Fibroblast of peridontal ligament (primary cell): ENCODE measurements around the gene TALDO1.

Experiments used
- DNase-seq: peaks from one replicate; pipeline ENCODE4 v3.0.0-alpha.2; 2010; ENCODE audit errors: extremely low read depth

The TALDO1 gene

DNA sequence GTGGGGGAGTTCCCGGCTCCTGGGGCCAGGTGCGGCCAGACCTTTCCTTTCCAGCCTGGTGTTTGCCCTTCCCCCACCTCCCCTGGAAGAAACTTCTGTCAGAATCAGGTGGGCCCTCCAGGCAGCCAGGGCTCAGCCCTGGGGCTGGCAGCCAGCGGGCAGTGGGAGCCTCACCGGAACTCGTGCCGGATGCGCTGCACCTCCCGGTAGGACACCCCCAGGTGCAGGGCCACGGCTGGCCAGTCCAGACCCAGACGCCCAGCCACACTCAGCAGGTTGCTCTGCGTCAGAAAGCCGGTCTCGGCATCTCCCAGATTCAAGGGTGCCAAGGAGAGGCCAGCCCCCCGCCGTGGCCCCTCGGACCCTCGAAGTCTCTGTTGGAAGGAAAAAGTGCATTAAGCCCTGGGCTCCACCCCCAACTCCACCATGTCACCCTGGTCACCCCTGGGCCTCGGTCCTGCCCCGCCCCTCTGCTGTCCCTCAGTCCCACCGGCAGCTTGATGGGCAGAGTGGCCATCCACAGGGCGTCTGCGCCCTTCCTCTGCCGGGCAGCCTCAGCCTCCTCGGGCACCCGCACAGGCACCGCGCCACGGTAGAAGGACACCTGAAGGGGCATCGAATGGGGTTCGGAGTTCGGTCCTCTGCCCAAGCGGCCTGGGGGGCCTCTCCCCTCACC, 52.5 kb downstream of the TALDO1 start:
- no peak for DNase-seq

DNA sequence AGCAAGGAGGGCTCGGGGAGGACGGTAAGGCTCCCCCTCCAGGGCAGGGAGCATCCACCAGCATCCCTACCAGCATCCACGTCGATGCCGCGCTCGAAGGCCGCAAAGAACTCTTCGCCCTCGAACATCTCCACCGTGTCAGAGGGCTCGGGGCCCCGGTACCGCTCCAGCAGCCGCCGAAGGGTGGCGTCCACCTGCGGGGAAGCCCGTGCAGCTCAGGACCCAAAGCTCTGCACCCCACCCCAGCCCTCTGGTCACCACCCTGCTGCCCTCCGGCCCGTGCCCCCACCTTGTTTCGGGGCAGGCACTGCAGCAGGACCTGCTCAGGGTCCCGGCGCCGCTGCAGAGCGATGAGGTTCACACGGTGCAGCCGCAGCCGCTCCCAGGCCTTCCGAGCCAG, 53.2 kb downstream of the TALDO1 start:
- no peak for DNase-seq

DNA sequence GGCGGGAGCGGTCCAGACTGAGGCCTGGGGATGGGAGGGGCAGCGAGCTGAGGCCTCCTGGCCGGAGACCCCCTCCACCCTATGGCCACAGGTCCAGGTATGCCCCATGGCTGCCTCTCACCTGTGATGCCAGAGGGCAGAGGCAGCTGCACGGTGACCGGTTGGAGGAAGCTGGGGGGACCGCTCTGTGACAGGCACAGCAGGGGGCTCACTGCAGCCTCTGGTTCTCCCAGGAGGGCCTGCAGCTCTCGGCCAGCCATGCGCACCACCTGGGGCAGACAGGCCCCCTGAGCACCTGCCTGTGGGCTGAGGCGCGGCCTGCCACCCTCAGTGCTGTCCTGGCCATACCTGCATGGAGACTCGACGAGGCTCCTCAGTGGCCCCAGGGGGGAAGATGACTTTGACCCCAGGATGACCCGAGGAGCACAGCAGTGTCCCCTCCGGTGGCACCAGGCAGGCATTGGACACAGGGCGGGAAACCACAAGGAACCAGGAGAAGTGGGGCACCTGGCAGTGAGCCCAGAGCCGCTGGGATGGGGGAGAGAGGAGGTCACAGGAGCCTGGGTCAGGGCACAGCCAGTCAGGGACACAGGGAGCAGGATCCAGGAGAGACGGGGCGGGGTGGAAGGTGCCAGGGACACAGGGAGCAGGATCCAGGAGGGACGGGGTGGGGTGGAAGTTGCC, 54.0 kb downstream of the TALDO1 start:
- DNase-seq, result no peak

DNA sequence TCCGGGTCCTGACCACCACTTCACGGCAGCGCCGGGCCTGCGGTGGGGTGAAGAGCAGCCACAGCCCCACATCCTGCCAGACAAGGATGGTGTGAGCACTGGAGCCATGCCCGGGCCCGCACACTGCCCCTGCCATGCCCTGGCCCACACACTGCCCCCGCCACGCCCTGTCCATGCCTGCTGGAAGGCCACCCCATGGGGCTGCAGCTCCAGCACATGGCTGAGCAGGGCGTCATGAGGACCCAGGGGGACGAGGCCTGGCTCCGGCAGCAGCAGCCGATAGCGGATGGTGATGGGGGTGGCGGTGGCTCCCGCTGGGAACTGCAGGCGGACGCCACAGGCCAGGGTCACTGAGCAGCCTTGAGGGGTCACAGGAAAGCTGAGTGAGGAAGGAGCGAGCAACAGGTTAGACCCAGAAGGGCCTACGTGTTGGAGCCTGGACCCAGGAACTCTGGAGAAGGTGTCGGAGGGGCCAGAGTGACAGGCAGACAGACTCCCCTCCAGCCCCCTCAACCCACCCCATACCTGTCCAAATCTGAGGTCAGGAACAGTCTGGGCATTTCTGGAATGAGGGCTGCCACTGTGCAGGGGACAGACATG, 54.9 kb downstream of the TALDO1 start:
- no peak for DNase-seq

DNA sequence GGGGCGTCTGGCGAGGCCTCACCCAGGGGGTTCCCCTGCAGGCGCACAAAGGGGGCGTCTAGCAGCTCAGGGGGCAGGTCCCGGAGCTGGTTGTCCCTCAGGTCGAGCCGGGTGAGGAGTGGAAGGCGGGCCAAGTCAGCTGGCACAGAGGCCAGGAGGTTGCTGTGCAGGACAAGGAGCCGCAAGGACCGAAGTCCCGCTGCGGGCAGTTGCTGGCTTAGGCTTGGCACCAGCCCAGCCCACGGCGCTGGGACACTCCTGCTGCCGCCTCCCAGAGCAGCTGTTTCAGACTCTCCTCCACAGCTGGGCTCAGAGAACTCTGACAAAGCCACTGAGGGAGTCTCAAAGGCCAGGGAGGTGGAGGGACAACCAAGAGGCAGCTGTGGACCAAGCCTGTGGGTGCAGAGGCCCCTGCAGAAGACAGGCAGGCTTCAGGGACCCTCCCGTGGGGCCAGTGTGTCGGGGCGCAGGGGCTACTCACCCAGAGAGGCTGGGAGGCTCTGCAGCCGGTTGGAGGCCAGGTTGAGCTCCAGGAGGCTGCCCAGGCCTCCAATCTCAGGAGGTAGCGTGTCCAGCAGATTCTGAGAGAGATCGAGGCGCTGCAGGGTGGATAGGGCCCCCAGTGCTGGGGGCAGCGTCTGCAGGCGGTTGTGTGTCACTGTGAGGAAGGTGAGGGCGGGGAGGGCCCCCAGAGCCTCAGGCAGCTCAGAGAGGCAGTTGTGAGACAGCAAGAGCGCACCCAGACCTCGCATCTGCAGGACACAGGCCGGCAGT, 55.6 kb downstream of the TALDO1 start:
- DNase-seq, result no peak

DNA sequence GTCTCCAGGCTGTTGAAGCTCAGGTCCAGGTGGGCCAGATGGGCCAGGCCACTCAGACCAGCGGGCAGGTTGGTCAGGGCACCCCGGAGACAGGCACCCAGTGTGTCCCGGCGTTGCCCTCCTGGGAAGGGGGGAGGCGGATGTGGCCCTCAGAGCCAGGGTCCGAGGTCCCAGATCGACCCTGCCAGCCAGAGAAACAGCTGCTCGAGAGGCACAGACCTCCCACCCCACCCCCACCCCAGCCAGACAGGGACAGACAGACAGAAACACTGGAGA, 56.1 kb downstream of the TALDO1 start:
- no peak for DNase-seq

DNA sequence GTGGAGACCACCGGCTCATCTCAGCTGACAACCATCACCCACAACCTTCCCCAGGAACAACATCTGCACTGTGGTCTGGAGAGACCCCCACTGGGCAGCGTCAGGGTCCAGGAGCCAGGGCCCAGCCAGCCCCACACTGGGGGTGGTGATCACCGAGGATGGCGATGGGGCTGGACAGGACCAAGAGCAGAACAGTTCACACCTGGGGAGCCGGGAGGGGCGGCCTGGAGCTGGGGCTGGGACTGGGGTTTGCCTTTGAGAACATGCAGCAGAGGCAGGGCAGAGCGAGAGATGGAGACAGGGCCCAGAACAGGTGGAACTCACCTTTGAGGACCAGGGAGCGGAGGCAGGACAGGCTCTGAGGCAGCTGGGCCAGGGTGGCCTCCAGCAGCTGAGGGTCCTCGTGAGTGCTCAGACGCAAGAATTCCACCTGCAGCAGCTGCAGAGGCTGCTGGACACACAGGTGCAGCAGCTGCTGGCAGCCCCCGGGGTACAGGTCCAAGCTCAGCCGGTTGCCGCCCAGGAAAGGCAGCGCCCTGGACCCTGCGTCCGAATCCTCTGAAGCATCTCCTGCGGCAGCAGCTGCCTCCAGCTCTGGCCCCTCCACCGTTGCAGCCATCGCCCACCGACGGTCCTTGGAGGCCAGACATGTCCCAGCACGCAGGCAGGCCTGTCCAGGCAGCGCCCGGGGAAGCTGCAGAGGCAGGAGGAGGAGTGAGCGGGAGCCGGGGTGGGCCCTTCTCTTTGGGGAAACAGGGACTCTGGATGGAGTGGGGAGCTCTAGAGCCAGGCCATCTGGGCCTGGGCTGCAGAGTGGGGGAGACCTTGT, 56.7 kb downstream of the TALDO1 start:
- no peak for DNase-seq

DNA sequence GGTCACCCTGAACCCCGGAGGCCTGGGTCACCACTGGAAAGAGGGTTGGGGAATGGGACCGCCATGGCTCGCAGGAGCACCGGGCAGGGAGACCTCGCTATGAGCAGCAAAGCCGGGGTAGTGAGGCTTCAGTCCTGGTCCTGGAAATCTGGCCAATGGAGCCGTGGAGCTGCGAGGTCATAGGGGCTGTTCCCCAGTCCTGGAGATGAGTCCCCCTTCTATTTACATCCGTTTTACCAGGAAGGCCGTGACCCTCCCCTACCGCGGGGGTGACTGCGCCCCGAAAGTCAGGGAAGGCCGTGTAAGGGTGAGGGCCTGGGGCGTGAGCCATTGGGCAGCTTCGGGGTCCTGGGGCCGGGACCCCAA, 57.3 kb downstream of the TALDO1 start:
- DNase-seq, result no peak

DNA sequence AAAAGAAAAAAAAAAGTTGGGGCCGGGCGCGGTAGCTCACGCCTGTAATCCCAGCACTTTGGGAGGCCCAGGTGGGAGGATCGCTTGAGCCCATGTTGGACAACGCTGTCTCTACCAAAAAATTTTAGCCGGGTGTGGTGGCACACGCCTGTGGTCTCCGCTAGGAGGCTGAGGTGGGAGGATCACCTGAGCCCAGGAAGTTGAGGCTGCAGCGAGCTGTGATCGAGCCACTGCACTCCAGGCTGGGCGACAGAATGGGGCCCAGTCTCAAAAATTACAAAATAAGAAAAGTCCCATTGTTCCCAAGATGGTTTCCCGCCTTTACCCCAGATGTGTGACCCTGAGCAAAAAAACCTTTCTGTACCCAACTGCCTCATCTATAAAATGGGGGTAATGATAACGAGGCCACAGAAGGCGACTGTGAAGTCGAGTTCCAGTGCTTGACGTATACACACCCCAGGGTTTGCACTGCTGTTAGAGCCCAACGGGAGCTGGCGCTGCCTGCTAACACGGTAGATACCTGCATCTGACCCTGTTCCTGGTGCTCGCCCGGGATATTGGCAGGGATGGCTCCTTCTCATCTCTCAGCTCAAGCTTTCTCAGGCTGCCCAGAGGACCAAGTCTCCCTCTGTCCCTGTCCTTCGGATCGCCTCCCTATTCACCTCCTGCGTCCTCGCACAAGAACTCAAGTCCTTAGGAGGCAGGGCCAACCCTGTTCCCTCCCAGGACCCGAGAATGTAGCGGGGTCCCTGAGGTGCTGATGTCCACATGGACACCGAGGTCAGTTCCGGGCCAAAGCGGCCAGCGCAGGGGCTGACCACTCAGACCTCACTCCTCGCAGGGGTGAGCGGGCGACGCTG, 61.4 kb downstream of the TALDO1 start:
- no peak for DNase-seq

DNA sequence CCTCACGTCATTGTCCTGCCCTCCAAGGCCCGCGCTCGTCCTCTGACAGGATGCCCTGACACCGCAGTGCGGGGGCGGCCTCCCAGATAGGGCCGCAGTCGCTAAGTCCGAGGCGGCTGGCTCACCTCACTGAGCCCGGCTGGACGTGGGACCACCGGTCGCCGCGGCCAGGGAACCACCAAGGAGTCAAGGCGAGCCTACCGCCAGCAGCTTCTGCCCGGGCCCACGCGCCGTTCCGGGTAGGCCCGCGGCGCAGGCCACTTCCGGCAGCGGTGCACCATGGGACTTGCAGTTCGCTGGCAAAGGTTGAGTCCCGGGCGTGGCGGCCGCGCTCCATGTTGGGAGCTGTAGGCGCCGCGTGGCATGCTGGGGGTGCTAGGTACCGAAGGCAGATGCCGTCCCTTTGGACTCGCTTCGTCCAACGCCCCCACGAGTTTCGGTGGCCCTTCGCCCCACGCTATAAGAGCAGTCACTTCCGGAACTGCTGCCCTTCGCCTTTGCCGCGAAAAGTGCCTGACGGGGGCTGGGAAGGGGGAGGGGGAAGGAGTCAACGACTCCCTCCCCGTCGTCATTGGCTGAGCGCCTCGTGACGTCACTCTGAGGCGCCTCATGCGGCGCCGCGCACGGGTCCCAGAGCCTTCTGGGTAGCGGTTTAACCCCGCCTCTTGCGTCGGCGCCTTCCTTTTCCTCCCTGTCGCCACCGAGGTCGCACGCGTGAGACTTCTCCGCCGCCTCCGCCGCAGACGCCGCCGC, 62.2 kb downstream of the TALDO1 start, which contains the start of gene RPLP2:
TSS of gene RPLP2 (plus strand) at position 681 of the 753 bp plus-strand sequence. CDS start 268 bp downstream, outside the sequence.
- DNase-seq, result peak; percentile 96

DNA sequence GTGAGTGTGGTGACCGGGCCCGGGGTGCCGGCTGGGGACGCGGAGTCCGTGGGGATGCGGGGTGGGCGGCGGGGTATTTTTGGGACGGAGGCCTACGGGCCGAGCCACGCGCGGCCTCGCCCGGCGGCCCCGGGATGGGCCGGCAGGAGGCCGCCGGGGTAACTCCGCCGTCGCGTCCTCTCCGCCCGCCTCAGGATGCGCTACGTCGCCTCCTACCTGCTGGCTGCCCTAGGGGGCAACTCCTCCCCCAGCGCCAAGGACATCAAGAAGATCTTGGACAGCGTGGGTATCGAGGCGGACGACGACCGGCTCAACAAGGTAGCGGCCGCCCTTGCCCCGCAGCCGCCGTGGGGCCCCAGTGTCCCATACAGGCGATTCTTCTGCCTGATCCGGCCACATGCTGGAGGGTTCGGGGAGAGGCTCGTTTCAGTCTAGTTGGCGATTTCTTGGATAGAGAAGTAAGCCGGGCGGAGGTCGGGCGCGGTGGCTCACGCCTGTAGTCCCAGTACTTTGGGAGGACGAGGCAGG, 62.8 kb downstream of the TALDO1 start:
- no peak for DNase-seq

DNA sequence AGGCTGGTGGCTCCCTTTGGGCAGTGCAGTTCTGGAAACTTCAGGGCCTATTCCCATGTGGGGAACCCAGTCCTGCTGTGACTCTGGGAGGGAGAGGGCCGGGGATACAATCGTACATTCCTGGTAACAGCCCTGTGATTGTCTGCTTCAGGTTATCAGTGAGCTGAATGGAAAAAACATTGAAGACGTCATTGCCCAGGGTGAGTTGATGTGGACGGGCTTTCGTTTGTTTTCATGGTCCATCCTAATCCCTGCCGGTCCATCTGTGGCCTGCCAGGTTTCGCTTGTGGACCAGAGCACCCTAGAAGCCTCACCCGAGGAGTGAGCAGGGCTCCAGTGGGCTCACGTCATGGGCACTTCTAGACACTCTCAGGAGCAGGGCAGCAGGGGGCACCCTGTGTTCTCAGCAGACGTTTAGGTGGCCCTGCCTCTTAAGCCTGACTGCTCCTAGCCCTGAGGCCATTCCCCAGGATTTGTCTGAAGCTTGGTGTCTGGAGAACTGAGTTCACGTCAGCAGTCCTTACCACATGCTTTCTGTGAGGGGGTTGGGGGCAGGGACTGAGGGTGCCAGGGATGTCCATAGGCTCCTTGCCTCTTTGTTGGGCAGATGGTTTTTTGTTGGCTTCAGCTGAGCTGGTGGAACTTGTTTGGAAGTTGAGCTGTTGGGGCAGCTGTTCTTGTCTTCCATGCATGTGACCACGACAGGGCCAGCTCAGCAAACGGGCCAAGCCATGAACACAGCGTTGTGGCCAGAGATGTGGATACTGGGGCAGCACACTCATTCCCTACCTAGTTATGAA, 64.4 kb downstream of the TALDO1 start:
- DNase-seq, result no peak

DNA sequence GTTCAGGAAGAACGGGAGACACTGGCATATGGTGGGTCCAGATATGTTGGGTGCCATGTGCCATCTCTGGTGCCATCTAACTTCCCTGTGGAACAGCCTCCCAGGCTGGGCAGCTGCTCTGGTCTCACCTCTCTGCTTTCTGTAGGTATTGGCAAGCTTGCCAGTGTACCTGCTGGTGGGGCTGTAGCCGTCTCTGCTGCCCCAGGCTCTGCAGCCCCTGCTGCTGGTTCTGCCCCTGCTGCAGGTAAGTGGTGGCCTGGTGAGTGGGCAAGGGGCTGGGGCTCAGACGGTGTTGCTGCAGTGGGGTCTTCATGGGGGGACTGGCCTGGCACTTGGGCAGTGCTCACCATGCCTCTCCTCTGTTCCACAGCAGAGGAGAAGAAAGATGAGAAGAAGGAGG, 65.1 kb downstream of the TALDO1 start:
- DNase-seq, result no peak

DNA sequence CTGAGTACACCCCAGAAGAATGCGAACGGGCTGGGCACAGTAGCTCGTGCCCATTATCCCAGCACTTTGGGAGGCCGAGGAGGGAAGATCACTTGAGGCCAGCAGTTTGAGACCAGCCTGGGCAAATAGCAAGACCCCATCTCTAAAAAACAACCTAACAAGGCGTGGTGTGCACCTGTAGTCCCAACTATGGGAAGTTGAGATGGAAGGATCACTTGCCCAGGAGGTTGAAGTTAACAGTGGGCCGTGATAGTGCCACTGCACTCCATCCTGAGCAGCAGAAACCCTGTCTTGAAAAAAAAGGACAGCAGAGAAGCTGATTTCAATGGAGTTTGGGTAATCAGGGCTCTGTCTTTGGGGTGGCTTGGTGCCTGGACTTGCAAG, 65.8 kb downstream of the TALDO1 start:
- no peak for DNase-seq

DNA sequence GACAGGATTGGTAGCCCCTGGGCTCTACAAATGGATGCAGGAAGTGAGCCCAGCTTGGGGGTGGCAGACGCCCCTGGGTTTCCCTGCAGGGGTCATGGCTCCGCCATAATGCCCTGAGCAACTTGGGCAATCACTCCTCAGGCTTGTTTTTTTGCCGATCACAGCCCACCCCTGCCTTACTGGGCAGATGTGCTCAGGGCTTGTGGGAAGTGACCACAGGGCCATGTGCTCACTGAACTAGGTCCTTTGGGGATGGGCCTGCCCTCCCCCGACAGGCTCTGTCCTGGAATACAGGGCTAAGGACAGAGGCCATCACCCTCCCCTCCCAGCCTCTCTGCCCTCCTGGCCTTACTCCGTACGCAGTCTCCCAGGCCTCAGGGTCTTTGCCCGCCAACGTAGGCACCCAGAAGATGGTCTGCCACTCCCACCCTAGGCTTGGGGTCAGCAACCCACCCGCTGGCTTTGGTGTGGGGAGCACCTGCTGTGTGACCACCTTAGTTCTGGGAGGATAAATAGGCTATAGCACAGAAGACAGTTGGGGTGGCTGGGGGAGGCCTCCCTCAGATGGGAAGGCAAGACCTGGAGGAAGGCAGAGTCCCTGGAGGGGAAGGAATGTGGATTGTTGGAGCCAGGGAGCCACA, 66.3 kb downstream of the TALDO1 start:
- no peak for DNase-seq
